Esophagus mucosa (tissue), 1 donor: ENCODE results near the gene MAPKAP1. TPM values are rescaled to one million over a fixed set of nuclear protein-coding genes. Genes with fewer than 3 reads are reported as not detected.

ENCODE experiments used
- ATAC-seq: fragments of 200-7000 bp; cut with Tn5 transposase; one replicate; pipeline ENCODE4 v1.9.1; 2020
- total RNA-seq: library from RNA; stranded (reverse); gene quantifications from one replicate; pipeline ENCODE4 v1.2.4, GENCODE V29; 2023
- donor health status: DM: yes; HTN: yes; CAD: no.

Gene MAPKAP1
- total RNA-seq, 1 donor from 2014 or later, result 57.1 TPM

DNA sequence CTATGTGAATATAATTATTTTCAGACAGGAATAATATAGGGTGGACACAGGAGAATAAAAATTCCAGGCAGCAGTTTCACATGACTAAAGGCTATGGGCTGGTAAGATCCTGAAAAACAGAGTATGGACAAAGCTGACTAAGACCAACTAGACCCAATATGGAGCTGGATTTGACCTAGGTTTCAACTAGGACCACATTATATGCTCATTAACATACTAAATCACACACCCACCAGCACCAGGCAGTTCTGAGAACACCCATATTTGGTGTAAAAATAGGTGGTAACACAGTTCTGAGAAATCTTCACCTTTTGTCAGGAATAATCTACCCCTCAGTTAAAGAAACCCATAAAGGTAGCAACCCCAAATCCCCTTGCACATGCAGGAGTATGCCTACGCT is 64.7 kb downstream of the MAPKAP1 start:
- ATAC-seq, result no peak

DNA sequence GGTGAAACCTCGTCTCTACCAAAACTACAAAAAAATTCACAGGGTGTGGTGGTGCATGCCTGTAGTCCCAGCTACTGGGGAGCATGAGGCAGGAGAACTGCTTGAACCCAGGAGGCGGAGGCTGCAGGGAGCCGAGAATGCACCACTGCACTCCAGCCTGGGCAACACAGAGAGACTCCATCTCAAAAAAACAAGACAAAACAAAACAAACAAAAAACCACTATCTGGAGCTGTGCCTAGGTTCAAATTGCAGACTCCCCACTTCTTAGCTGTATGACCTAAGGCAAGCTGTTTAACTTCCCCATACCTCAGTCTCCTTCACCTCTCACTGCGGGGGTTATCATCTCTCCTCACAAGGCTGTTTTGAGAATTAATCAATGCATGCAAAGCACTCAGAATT is 68.0 kb downstream of the MAPKAP1 start:
- no peak for ATAC-seq

DNA sequence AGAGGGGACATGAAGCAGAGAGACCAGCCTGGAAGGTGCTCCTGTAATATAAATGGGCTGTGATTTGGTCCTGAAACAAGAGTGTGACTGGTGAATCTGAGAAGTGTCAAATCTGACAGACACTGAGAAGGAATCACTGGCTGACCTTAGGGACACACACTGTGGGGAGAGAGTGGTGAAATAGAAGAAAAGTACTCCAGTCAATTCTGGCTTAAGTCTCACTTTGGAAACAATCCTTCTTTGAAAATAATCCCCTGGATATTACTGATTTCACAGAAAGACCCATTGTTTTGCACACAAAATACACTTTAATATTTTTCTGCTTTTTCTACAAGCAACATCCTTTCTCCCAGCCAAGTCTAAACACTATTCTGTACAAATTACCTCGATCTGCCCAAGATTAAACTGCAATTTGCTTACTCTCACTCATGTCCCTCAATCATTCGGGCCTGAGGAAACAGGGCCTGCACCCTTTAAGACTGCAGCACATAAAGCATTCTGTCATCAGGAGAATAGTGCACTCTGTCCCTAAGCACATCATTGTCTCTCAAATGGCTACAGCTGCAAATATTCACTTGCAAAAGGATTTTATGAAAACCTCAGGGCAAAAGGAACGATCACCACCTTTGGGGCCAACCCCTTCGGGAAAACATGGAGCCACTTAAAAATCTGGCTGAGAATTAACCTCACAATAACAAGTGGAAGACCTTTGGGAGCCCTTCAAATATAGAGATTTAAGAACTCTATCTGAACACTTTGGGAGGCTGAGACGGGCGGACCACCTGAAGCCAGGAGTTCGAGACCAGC is 68.6 kb downstream of the MAPKAP1 start:
- no peak for ATAC-seq

DNA sequence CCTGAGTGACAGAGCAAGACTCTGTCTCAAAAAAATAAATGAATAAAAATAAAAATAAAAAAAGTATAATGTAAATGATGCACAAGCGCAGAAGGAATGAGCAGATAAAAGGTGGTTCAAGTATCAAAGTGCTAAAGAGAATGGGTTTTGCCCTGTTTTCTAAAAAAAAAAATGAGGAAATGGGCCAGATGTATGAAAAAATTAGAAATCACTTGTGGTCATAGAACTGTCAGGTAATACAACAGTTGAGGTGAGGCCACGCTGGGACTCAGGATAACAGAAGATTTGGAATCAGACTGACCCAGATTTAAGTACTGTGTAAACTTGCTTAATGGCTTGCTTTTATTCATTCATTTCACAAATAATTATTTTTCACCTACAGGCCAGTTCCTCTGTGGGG is 69.8 kb downstream of the MAPKAP1 start:
- no peak for ATAC-seq

DNA sequence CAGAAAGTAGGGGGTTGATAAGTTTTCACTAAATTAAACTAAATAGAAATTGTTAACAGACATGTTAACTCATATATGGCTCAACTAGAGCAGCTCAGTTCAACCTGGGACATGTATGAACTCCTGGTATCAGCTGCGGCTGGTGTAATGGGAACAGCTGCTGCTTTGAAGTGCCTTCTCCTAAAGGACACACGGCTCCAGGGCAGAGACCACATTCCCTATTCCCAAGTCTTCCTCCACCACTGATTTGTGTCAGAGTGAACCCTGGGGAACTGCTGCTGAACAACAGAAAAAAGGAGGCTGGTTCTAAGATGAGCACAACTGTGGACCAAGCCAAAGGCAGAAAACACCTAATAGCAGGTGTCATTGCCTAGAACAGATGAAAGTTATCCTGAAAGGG is 71.1 kb downstream of the MAPKAP1 start:
- no peak for ATAC-seq

DNA sequence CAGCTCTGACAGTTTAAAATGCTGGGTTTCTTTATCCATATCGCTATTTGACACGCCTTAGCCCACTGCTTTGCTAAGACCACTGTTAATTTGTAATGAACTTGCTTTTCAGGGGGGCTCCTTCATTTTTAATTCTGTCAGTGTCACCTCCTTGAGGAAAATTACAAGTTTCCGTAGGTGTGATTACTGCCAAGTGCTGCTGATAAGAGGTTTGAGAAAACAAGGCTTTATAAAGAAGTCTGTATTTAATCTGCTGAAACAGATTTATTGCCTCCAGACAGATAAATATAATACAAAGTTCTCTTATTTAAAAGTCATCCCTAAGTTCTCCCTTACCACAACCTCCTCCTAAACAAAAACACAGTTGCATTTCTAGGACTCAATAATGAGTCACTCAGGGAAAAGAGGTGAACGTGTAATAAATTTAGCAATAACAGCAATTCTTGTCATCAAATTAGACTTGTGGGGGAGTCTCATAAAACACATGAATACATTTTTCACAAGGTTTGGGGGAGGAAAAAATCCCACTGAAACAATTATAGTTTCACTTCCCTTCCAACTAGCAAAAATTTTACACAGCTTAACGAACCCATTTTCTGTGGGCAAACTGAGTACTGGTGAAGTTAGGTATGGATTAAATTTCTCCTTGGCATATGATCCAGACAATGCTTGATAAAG is 72.8 kb downstream of the MAPKAP1 start:
- ATAC-seq, result no peak

DNA sequence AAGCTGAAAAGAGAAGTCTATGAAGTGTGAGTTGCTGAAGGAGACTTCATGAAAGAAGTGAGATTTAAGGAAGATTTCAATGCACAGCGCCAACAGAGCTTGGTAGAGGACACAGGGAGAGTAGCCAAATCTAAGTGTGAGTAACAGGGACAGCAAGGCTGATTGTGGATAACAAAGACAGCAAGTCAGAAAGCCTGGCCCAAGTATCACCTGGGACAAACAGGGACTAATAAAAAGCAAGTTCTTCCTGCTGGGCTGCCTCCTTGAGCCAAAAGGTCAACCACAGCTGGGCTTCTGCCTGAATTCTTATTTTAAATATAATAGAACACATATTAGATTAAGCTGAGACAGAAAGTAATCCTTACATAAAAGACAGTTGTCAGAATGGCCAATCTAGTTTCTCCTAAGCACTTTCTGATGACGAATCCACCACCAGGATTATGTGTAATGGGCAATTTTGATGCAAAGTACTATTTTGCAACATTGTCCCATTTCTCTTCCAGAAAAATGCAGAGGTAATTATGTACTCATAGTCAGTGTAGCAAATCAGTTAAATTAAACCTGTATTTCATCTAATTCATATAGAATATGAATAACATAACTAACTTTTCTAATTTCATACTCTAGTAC is 73.8 kb downstream of the MAPKAP1 start:
- peak; percentile 70 for ATAC-seq

DNA sequence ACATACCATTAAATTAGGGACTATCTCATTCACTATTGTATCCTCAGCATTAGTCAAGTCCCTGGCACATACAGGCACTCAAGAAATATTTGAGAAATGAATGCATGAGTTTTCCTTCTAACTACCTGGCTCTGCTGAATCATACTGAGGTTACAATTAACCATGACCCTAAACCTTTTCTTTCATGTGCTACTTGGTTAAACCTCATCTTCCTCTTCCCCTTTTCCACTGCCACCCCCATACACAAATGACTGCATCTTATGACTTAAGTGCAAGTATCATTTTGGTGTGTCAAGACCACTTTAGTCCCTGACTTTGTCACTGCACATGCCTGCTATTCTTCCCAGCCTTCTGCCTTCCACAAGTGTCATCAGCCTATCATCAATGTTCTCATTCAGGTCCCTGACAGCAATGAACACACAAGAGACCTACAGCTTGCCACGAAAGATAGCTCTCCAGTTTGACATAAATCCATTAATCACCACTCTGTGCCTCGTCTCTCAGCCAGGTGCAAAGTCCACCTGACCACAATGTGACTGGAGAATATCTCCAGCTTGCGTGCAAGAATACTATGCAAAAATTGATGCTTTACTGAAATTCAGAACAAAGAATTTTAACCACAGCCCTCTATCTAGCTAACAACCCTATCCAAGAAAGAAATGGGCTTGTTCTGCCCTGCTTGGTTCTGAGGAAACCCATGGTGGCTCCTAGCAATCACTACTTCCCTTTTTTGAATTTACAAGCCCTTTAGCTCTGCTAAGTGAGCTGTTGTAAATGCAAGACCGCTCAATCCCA is 74.5 kb downstream of the MAPKAP1 start:
- peak; percentile 64 for ATAC-seq

DNA sequence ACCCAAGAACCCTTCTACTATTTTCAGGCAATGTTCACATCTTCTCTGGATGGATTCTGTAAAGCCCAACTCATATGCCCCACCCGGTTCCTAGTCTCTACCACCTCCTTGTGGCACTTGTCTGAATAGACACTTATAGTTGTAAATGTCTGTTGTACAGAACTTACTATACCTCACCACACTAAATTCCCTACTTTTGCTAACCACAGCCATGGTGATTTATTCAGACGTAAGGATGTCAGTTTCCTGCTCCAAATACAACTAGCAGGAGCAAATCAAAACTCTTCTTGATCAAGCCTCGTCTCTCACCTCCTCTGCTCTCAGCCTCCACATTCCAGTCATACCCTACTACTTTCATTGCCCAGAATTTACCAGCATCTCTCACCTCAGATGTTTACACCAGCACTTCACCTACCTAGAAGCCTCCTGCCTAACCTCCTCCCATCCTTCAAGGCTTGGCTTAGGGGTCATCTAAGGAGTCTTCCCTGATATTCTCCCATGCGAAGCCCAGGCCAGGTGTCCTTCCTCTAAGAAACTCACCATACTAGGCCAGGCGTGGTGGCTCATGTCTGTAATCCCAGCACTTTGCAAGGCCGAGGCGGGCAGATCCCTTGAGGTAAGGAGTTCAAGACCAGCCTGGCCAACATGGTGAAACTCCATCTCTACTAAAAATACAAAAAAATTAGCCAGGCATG is 75.5 kb downstream of the MAPKAP1 start:
- ATAC-seq, result peak; percentile 76

DNA sequence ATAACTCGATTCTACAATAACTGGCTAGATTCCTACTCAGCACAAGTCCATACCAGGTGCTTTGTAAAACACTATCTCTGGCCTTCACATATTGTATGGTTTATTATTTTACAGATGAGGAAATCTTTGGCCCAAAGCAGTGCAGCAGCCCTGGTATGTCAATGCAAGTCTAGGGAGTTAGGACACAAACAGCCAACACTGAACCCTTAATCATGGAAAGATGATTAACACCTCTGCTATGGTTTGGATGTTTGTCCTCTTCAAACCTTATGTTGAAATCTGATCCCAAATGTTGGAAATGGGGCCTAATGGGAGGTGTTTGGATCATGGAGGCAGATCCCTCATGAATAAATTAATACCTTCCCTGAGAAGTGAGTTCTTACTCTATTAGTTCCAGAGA is 76.6 kb downstream of the MAPKAP1 start:
- ATAC-seq, result no peak

DNA sequence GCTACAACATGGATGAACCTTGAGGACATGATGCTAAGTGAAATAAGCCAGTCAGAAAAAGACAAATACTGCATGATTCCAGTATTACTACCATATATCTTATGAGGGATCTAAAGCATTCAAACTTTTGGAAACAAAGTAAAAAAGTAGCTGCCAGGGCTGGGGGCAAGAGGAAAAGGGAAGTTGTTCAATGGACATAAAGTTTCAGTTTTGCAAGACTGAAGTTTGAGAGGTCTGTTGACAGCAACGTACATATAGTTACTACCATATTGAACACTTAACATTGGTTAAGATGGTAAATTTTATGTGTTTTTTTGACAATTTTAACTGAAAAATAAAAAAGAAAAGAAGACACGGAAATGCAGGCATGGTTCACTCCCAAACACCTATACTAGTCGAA is 77.6 kb downstream of the MAPKAP1 start:
- ATAC-seq, result no peak

DNA sequence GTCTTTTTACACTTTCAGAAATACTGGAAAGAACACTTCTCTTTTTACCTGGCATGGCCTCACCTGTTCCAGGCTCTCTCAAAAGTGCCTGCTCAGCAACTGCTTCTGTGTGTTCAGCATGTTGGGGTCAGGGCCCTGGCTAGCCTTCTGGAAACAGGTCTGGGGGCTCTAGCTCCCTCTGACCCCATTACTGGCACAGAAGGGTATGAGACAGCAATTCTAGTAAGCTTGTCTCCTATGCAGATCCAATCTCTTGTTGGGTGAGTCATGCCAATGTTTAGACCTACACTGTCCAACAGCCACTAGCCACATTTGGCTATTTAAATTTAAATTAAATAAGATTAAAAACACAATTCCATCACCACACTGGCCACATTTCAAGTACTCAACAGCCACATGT is 80.8 kb downstream of the MAPKAP1 start:
- ATAC-seq, result peak; percentile 48

DNA sequence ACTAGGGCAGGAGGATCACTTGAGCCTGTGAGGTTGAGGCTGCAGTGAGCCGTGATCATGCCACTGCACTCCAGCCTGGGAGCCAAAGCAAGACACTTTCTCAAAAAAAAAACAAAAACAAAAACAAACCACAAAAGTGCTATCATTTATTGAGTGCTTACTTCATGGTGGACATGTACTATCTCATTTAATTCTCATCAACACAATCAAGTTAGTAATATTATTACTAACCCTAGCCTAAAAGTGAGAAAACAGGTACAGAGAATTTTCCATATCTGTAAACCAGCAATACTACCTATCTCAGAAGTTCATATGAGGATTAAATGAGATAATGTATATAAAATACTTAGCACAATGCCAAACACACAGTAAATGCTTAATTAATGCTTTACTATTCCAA is 85.8 kb downstream of the MAPKAP1 start:
- ATAC-seq, result no peak

DNA sequence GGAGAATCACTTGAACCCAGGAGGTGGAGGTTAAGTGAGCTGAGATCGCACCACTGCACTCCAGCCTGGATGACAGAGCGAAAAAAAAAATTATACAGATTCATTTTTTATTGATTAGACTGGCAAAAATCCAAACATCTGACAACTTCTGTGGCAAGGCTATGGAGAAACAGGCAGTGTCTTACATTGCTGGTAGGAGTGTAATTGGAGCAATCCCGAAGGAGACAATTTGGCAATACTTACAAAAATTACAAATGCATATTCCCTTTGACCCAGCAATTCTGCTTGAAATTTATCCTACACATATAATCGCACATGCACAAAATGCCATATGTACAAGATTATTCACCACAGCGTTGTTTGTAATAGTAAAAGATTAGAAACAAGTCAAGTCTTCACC is 86.8 kb downstream of the MAPKAP1 start:
- no peak for ATAC-seq

DNA sequence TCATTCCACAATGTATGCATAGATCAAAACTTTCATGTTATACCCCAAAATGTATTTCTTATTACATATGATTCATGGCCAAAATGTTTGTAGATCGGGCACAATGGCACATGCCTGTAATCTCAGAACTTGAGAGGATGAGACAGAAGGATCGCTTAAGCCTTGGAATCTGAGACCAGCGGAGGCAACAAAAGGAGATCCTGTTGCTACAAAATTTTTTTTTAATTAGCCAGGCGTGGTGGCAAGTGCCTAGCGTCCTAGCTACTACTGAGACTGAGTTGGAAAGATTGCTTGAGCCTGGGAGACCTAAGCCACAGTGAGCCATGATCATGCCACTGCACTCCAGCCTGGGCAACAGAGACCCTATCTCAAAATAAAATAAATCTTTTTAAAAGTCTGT is 89.9 kb downstream of the MAPKAP1 start:
- no peak for ATAC-seq

DNA sequence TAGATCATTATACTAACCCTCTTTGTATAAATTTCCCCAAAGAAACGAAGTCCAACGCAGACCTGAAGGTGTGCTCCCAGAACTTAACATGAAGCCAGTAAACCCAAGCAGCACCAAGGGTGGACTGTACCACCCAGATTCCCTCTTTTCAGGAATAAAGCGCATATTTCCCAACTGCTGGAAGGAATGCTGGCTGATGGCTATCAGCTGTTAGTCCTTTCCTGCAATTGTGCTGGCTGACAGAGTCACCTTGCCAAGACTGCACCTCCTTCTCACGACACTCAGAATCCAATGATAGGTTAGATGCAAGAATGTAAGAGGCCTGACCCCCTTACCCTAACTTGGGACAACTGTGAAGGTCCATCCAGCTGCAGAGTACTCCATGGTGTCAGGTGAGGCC is 93.9 kb downstream of the MAPKAP1 start:
- no peak for ATAC-seq

DNA sequence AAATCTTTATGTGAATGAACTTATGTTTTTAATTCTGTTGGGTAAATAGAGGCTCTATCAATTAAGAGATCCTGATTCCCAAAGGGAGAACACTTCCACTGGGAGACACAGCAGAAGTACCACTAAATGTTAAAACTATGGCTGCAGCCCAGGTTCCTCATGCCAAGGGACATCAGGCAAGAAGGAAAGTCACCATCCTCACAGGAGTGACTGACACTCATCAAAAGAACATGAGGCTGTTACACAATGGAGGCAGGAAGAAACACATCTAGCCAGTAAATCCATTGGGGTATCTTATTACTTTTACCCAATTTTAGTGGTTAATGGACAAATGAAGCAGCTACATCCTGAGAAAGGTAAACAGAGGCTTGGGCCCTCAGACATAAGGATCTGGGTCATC is 94.4 kb downstream of the MAPKAP1 start:
- ATAC-seq, result no peak

DNA sequence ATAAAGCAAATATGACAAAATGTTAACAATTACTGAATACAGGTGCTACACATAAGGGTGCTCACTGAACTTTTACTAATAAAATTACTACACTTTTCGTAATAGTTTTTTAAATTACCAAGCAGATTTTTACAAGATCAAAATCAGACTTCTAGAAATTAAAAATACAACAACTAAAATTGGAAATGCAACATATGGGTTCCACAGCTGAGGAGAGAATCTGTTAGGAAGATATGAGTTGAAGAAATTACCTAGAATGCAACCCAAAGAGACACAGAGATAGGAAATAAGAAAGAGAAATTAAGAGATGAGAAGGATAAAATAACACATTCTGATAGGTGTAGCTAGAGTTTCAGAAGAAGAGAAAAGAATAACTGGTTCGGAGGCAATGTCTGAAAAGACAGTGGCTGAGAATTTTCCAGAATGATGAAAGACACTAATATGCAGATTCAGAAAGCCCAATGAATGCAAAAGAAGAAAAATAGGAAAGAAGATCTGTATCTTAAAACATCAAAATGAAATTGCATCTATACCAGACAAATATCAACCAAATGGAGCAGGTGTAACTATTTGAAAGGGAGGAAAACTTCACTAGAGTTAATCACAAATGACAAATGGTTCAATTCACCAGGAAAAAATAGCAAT is 95.8 kb downstream of the MAPKAP1 start:
- no peak for ATAC-seq

DNA sequence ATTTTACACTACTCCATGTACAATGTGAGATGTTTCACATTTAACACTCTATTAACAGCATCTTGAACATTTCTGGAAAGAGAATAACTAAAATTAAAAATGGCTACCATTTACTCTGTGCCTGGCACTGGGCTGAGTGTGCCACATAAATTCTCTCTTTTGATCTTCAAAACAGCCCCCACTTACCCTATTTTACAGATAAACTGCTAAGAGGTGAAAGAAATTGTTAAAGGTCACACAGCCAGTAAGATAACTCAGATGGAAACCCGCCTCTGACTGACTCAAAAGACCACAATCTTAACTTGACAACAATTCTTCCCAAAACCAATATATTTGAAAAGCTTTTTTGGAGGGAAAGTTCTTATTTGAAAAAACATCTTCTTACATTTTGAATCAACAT is 97.3 kb downstream of the MAPKAP1 start:
- ATAC-seq, result no peak

DNA sequence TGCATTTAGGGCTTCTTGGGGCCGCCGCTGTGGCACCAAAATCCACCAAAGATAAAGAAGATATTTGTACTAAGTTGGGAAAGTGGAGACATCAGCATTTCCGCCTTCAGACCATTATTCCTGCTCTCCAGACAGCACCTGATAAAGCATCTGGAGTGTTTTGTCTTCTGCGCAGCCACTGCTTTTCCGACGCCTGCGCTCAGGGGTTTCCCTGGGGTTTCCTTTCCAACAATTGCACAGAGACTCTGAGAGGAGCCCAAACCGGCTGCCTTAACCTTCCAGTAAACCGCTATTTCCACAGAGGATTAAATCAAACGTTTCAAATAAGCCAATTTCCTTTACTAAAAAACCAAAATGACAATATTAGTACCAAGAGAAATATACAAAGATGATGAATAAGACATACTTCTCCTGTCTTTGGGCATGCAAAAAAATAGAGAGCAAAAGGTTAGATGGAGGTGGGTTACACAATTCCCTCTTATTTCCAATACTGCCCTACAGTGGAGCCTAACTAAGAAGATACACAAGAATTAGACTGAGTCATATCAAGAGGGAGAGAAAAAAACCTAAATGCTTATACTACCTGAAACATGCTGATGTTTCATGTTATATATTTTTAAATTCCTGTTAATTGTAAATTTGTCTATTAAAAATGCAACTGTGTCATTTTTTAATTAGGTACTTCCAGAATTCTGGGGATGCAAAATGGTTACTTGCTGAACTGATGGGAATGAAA is 98.4 kb downstream of the MAPKAP1 start:
- ATAC-seq, result no peak

DNA sequence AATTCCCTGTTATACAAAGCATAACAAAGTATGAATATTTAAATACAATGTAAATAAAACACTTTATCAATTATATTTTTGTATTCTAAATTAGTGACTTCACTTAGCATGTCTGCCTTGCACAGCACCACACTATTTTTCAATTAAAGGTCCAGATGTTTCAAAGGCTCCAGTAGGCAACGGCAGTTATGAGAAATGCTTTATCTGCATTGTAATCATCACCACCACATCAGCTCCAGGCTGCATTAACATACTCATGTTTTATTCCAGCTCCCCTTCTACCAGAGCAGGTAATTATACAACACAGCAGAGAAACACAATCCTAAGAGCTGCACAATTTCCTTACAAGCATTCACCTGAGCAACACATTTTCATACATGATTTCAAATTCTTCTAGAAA is 102.8 kb downstream of the MAPKAP1 start:
- no peak for ATAC-seq
